Panc1 (cell line): Measurements from ENCODE around the gene DMBT1. TPM values are rescaled to one million over a fixed set of nuclear protein-coding genes. Genes with fewer than 3 reads are reported as not detected.

ENCODE experiments used
- ATAC-seq: fragments of 200-7000 bp; cut with Tn5 transposase; 2 replicates; pipeline ENCODE4 v1.9.1; 2020; ENCODE audit warnings: mild to moderate bottlenecking, moderate library complexity
- BruUV-seq: library from RNA; stranded (reverse); fragments of 400-500 nt; replicated peaks from 2 replicates; lab custom pipeline; 2021; lab: Mats Ljungman, UMichigan
- CTCF ChIA-PET: fragments of 300-600 bp; sonication (Branson Sonifier 250); formaldehyde crosslinking; loops from one replicate; lab custom pipeline; 2022; ENCODE audit warnings: antibody characterized with exemption; lab: Charles Lee
- POLR2A ChIA-PET: fragments of 300-600 bp; sonication (Branson Sonifier 250); formaldehyde crosslinking; loops from one replicate; lab custom pipeline; 2022; ENCODE audit warnings: antibody characterized with exemption; lab: Charles Lee
- DNase-seq: peaks from one replicate; pipeline ENCODE4 v3.0.0-alpha.2; 2010; ENCODE audit warnings: low read depth, low spot score
- H3K27ac ChIP-seq: 2 replicates; pipeline ENCODE4 v1.5.1; 2011; ENCODE audit warnings: mild to moderate bottlenecking, low read length, inconsistent platforms
- H3K27me3 ChIP-seq: fragments of 200-500 bp; sonication (Bioruptor generic); 2 replicates; pipeline ENCODE4 v1.6.0; 2014; ENCODE audit warnings: low read length, inconsistent platforms; ENCODE audit not compliant: control insufficient read depth, insufficient read depth
- H3K36me3 ChIP-seq: fragments of 200-500 bp; sonication (Bioruptor generic); 2 replicates; pipeline ENCODE4 v1.5.1; 2014; ENCODE audit warnings: inconsistent platforms, mild to moderate bottlenecking, low read length, moderate library complexity; ENCODE audit not compliant: control insufficient read depth, insufficient read depth
- H3K4me1 ChIP-seq: 2 replicates; pipeline ENCODE4 v1.5.1; 2011; ENCODE audit warnings: inconsistent platforms, mild to moderate bottlenecking, low read length, moderate library complexity; ENCODE audit not compliant: control insufficient read depth, insufficient read depth
- H3K4me3 ChIP-seq, 2 experiments: 2 replicates each; pipeline ENCODE4 v1.5.1; 2011 to 2012; ENCODE audit warnings: low read depth in 2 of 2, low read length in 2 of 2, mild to moderate bottlenecking in 2 of 2, inconsistent platforms in 1 of 2, moderate library complexity in 1 of 2
- H3K9me3 ChIP-seq: fragments of 200-500 bp; sonication (Bioruptor generic); 2 replicates; pipeline ENCODE4 v1.5.1; 2014; ENCODE audit warnings: low read depth, mild to moderate bottlenecking, inconsistent platforms, low read length, moderate library complexity; ENCODE audit not compliant: control insufficient read depth, insufficient read depth
- POLR2AphosphoS5 ChIP-seq: IDR thresholded peaks from 2 replicates; pipeline ENCODE4 v1.6.1; 2012; ENCODE audit warnings: mild to moderate bottlenecking, low read depth, low read length, moderate library complexity
- SIN3A ChIP-seq: IDR thresholded peaks from 2 replicates; pipeline ENCODE4 v1.6.1; 2012; ENCODE audit warnings: low read depth, mild to moderate bottlenecking, low read length, moderate library complexity, borderline replicate concordance; ENCODE audit not compliant: insufficient read depth
- TCF7L2 ChIP-seq: IDR thresholded peaks from 2 replicates; pipeline ENCODE4 v1.6.1; 2011; ENCODE audit warnings: mild to moderate bottlenecking, low read depth, low read length, inconsistent platforms
- in situ Hi-C: cut with HindIII; loops from 2 replicates; pipeline ENCODE4 v1.10.0; 2016; ENCODE audit warnings: low sequenced_read_pairs, low pct_unique_long_range_greater_than_20kb
- intact Hi-C: fragments of 100-400 bp; cut with micrococcal nuclease; formaldehyde crosslinking; loops from one replicate; pipeline ENCODE4 v1.10.0; 2022; ENCODE audit not compliant: unreplicated experiment
- total RNA-seq: library from RNA; stranded (reverse); gene quantifications from one replicate; pipeline ENCODE4 v1.2.1, GENCODE V29; 2021; ENCODE audit not compliant: unreplicated experiment
- TF ChIP-seq, protein P1 (sequence below): fragments of 450-650 bp; IDR thresholded peaks from 2 replicates; pipeline ENCODE4 v1.5.1; 2017; ENCODE audit warnings: mild to moderate bottlenecking
- TF ChIP-seq, protein P2 (sequence below), 2 experiments: IDR thresholded peaks; 2 replicates each; pipeline ENCODE4 v1.6.1; 2011 to 2012; ENCODE audit warnings: low read depth in 2 of 2, control low read depth in 1 of 2, low read length in 1 of 2, mild to moderate bottlenecking in 1 of 2, moderate library complexity in 1 of 2; ENCODE audit not compliant: insufficient read depth in 1 of 2

DMBT1 gene
- total RNA-seq, 1 experiment from 2014 or later: 0.05 TPM

DNA sequence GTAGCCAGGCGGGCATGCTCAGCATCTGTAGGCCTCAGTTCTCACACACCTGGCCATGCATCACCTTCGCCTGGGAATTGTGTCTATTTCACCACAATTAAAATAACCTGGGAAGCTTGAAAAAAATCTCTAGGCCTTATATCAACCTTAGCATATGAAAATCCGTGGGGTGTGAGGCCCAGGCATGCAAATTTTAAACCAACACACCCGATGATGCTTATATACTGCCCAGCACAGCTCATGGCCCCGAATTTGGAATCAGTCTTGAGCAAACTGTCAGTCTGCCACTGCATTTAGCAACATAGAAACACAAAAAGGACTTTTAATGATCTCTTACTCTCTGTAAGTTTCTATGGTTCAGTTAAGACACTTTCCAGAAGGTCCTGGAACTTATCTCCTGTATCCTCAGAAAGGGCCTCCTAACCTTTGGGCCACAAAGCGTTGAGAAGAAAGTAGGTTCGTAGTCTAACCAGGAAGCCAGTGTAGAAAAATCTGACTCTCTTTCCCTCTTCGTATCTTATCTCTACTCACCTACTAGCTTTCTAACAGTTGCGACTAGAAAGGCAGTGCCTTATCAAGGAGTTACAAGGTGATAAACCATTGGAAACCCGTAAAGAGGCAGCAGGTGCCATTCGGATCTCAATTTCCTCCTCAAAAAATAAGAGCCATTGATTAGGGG, 12.0 kb upstream of the DMBT1 start:
- H3K4me1 ChIP-seq: no peaks in the 10 kb centered on the region
- no peak for DNase-seq
- no peak overlapping the region for H3K27ac ChIP-seq
- no TSS peak for BruUV-seq
- in situ Hi-C loops (no loop called here), intact Hi-C loops (no loop called here)
- TF ChIP-seq SIN3A: no peak
- CTCF ChIA-PET: no interaction called here
- no peak overlapping the region for H3K4me3 ChIP-seq
- no peaks in the 10 kb centered on the region for H3K9me3 ChIP-seq
- H3K27me3 ChIP-seq: no peaks in the 10 kb centered on the region
- no peak for ATAC-seq
- POLR2A ChIA-PET: no interaction called here
- H3K36me3 ChIP-seq: no peaks in the 10 kb centered on the region

DNA sequence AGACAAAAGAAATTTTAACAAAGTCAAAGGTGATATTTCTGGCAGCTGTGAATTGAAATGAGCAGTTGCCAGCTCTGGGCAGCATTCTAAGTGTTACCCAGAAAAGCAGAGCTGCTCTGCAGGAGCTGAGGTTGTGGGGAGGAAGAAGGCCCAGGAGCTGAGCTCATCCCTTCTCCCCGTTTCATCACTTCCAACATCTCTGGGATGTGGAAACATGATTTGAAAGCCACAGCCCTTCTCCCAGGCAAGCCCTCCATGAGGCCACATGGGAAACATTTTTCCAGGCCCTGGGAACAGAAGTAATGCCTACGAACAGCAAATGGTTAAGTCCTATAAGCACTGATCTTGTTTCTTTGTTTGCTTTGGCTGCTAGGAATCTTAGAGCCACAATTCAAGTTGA, 10.9 kb upstream of the DMBT1 start:
- no peaks in the 10 kb centered on the region for H3K4me1 ChIP-seq
- no peak for ATAC-seq
- no peaks in the 10 kb centered on the region for H3K36me3 ChIP-seq
- 0 out of 2 replicates have a peak, but pooled peaks cover 3% of the 10 kb centered on the region for H3K27me3 ChIP-seq
- intact Hi-C loops: no loop called here
- no TSS peak for BruUV-seq
- ChIA-PET CTCF (interaction anchor here (0.8 kb wide), 1 partner anchor 15 kb away, joined by 3 read pairs; no protein-coding TSS in a partner anchor), POLR2A (no interaction called here)
- H3K4me3 ChIP-seq: no peak overlapping the region
- DNase-seq: no peak
- no peak for TF ChIP-seq SIN3A
- TF ChIP-seq, protein P1, sequence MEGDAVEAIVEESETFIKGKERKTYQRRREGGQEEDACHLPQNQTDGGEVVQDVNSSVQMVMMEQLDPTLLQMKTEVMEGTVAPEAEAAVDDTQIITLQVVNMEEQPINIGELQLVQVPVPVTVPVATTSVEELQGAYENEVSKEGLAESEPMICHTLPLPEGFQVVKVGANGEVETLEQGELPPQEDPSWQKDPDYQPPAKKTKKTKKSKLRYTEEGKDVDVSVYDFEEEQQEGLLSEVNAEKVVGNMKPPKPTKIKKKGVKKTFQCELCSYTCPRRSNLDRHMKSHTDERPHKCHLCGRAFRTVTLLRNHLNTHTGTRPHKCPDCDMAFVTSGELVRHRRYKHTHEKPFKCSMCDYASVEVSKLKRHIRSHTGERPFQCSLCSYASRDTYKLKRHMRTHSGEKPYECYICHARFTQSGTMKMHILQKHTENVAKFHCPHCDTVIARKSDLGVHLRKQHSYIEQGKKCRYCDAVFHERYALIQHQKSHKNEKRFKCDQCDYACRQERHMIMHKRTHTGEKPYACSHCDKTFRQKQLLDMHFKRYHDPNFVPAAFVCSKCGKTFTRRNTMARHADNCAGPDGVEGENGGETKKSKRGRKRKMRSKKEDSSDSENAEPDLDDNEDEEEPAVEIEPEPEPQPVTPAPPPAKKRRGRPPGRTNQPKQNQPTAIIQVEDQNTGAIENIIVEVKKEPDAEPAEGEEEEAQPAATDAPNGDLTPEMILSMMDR: no peak
- TF ChIP-seq POLR2AphosphoS5: no peak
- TF ChIP-seq, protein P2, sequence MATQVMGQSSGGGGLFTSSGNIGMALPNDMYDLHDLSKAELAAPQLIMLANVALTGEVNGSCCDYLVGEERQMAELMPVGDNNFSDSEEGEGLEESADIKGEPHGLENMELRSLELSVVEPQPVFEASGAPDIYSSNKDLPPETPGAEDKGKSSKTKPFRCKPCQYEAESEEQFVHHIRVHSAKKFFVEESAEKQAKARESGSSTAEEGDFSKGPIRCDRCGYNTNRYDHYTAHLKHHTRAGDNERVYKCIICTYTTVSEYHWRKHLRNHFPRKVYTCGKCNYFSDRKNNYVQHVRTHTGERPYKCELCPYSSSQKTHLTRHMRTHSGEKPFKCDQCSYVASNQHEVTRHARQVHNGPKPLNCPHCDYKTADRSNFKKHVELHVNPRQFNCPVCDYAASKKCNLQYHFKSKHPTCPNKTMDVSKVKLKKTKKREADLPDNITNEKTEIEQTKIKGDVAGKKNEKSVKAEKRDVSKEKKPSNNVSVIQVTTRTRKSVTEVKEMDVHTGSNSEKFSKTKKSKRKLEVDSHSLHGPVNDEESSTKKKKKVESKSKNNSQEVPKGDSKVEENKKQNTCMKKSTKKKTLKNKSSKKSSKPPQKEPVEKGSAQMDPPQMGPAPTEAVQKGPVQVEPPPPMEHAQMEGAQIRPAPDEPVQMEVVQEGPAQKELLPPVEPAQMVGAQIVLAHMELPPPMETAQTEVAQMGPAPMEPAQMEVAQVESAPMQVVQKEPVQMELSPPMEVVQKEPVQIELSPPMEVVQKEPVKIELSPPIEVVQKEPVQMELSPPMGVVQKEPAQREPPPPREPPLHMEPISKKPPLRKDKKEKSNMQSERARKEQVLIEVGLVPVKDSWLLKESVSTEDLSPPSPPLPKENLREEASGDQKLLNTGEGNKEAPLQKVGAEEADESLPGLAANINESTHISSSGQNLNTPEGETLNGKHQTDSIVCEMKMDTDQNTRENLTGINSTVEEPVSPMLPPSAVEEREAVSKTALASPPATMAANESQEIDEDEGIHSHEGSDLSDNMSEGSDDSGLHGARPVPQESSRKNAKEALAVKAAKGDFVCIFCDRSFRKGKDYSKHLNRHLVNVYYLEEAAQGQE (IDR thresholded peaks at IDR 0.05; ENCODE audit: insufficient read depth in 1 of 2, low read depth in 2 of 2, low read length in 1 of 2): no peak
- no peak for TF ChIP-seq TCF7L2
- H3K9me3 ChIP-seq: no peaks in the 10 kb centered on the region
- in situ Hi-C loops: no loop called here
- H3K27ac ChIP-seq: no peak overlapping the region

DNA sequence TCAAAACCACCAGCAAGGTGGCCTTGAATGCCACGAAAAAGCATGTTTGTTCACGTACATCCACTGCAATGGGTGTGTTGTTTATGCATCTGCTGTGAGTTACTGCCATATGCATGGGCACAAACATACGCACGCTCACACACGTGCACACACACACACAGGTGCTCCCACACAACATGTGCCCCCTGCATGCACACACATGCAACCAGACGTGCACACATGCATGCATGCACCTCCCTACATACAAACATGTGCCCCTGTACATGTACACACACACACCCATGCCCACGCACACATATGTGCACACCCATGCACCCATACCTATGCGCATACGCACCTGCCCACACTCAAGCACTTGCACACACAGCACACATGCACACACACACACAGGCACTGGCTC, 10.1 kb upstream of the DMBT1 start:
- intact Hi-C loops: no loop called here
- no TSS peak for BruUV-seq
- ChIA-PET CTCF (no interaction called here), POLR2A (no interaction called here)
- no peak overlapping the region for H3K4me3 ChIP-seq
- no peaks in the 10 kb centered on the region for H3K4me1 ChIP-seq
- DNase-seq (no peak), ATAC-seq (no peak)
- H3K36me3 ChIP-seq: no peaks in the 10 kb centered on the region
- no peak overlapping the region for H3K27ac ChIP-seq
- 0 out of 2 replicates have a peak, but pooled peaks cover 7% of the 10 kb centered on the region for H3K27me3 ChIP-seq
- no peaks in the 10 kb centered on the region for H3K9me3 ChIP-seq
- TF ChIP-seq TCF7L2: no peak
- in situ Hi-C loops: no loop called here
